HEK293 (cell line): ENCODE data around the gene CENPX.
A peak's percentile ranks its signal among the peaks of the same experiment; 100 is the strongest.

Experiments
- CTCF ChIA-PET: fragments of 350-600 bp; formaldehyde crosslinking; extraction: SDS; loops from one replicate; lab custom pipeline; 2021; ENCODE audit warnings: antibody characterized with exemption; lab: Yijun Ruan, JAX
- POLR2A ChIA-PET: fragments of 300-600 bp; formaldehyde crosslinking; extraction: SDS; loops from one replicate; lab custom pipeline; 2020; ENCODE audit warnings: antibody characterized with exemption, inconsistent platforms; lab: Yijun Ruan, JAX
- H3K27ac ChIP-seq: fragments of 200-500 bp; sonication (Bioruptor generic); 2 replicates; pipeline ENCODE4 v1.5.1; 2014; ENCODE audit warnings: low read depth, low read length, control low read depth, inconsistent platforms; ENCODE audit errors: extremely low read depth
- H3K36me3 ChIP-seq, 2 experiments: fragments of 200-500 bp in 1 of 2; sonication (Bioruptor generic) in 1 of 2; 1 replicate in 1 of 2; 2 replicates in 1 of 2; pipeline ENCODE4 v1.5.1; 2014 to 2017; ENCODE audit warnings: inconsistent platforms in 2 of 2, low read length in 2 of 2; ENCODE audit not compliant: control insufficient read depth in 2 of 2, insufficient read depth in 1 of 2
- H3K4me1 ChIP-seq: fragments of 200-500 bp; sonication (Bioruptor generic); 2 replicates; pipeline ENCODE4 v1.5.1; 2014; ENCODE audit warnings: mild to moderate bottlenecking, low read length, inconsistent platforms; ENCODE audit not compliant: control insufficient read depth, insufficient read depth
- H3K4me3 ChIP-seq: 2 replicates; pipeline ENCODE4 v1.5.1; 2011; ENCODE audit warnings: low read depth, mild to moderate bottlenecking, control low read depth, low read length, moderate library complexity
- H3K9me3 ChIP-seq: fragments of 200-500 bp; sonication (Bioruptor generic); 2 replicates; pipeline ENCODE4 v1.5.1; 2014; ENCODE audit warnings: low read depth, low read length, inconsistent platforms; ENCODE audit not compliant: control insufficient read depth, insufficient read depth
- GLIS1 ChIP-seq: fragments of 450-650 bp; formaldehyde crosslinking; IDR thresholded peaks from 2 replicates; pipeline ENCODE4 v1.5.1; 2016; ENCODE audit warnings: missing biosample characterization, missing genetic modification characterization
- OSR2 ChIP-seq: fragments of 450-650 bp; formaldehyde crosslinking; IDR thresholded peaks from 2 replicates; pipeline ENCODE4 v1.5.1; 2016; ENCODE audit warnings: missing biosample characterization, missing genetic modification characterization
- ZBTB26 ChIP-seq: fragments of 450-650 bp; formaldehyde crosslinking; optimal IDR thresholded peaks from 2 replicates; pipeline ENCODE3; 2016; ENCODE audit warnings: missing biosample characterization, mild to moderate bottlenecking, missing genetic modification characterization
- ZNF16 ChIP-seq: fragments of 450-650 bp; formaldehyde crosslinking; IDR thresholded peaks from 2 replicates; pipeline ENCODE4 v1.5.1; 2016; ENCODE audit warnings: low read depth, missing biosample characterization, missing genetic modification characterization
- ZNF335 ChIP-seq: fragments of 450-650 bp; formaldehyde crosslinking; conservative IDR thresholded peaks from 2 replicates; pipeline ENCODE4 v1.5.1; 2016; ENCODE audit warnings: missing biosample characterization, missing genetic modification characterization
- ZNF518A ChIP-seq: fragments of 450-650 bp; formaldehyde crosslinking; conservative IDR thresholded peaks from 2 replicates; pipeline ENCODE4 v1.5.1; 2016; ENCODE audit warnings: low read depth, missing biosample characterization, missing genetic modification characterization
- ZNF600 ChIP-seq: fragments of 450-650 bp; formaldehyde crosslinking; IDR thresholded peaks from 2 replicates; pipeline ENCODE4 v1.5.1; 2016; ENCODE audit warnings: missing biosample characterization, missing genetic modification characterization
- ZNF624 ChIP-seq: fragments of 450-650 bp; formaldehyde crosslinking; IDR thresholded peaks from 2 replicates; pipeline ENCODE4 v1.5.1; 2017; ENCODE audit warnings: missing biosample characterization, missing genetic modification characterization
- ZNF639 ChIP-seq: fragments of 450-650 bp; formaldehyde crosslinking; IDR thresholded peaks from 2 replicates; pipeline ENCODE4 v1.5.1; 2016; ENCODE audit warnings: missing biosample characterization, missing genetic modification characterization

Gene CENPX

GRCh38 chr17:82065193-82065637 is 42.5 kb upstream of the CENPX start (continued):
- TF ChIP-seq ZNF600 (tag by site-specific recombination) (no peak), ZBTB26 (tag by site-specific recombination) (peak; percentile 53), ZNF624 (tag by site-specific recombination) (no peak)

- TF ChIP-seq OSR2: no peak
- peak; percentile 8; the same call in 1 of the 2 replicates for TF ChIP-seq ZNF600 (tag by site-specific recombination)
- no peak for TF ChIP-seq GLIS1
- TF ChIP-seq ZNF16 (tag by site-specific recombination): no peak
- Histone ChIP-seq H3K9me3 (no peaks in the 10 kb centered on the region), H3K4me1 (peaks cover 7% of the 10 kb centered on the region; the same call in 1 of the 2 replicates), H3K27ac (peak overlapping the region; percentile 95), H3K4me3 (peak overlapping the region; percentile 83), H3K36me3 (peaks cover 3 to 50% of the 10 kb centered on the region in 2 experiments; a peak in 1 of 3 replicates)
- CTCF ChIA-PET: interaction anchor here (0.6 to 1.2 kb wide), 4 partner anchors 15 to 92 kb away, joined by 3 to 5 read pairs (median 3); partner anchors contain the start of gene DCXR
- POLR2A ChIA-PET: interaction anchor here (0.6 to 2.5 kb wide), 9 partner anchors 11 to 181 kb away, joined by 3 to 19 read pairs (median 4); partner anchors contain the start of genes DCXR and GPS1
These were observed 41.9 kb upstream of the CENPX start for GRCh38 chr17:82064433-82065192.

GRCh38 chr17:82063424-82064415 is 41.0 kb upstream of the CENPX start:
- CTCF ChIA-PET: interaction anchor here (0.6 to 1.2 kb wide), 3 partner anchors 14 to 109 kb away, joined by 3 to 5 read pairs (median 3); partner anchors contain the start of gene DCXR
- POLR2A ChIA-PET: interaction anchor here (0.6 to 2.5 kb wide), 9 partner anchors 10 to 181 kb away, joined by 3 to 19 read pairs (median 4); partner anchors contain the start of genes DCXR and GPS1
- Histone ChIP-seq H3K4me1 (peaks cover 7% of the 10 kb centered on the region; the same call in 1 of the 2 replicates), H3K9me3 (no peaks in the 10 kb centered on the region), H3K4me3 (no peak overlapping the region), H3K27ac (peak overlapping the region; percentile 95; the same call in 1 of the 2 replicates), H3K36me3 (peaks cover 3 to 59% of the 10 kb centered on the region in 2 experiments; a peak in 1 of 3 replicates)
- TF ChIP-seq ZNF639 (no peak), ZNF600 (tag by site-specific recombination) (no peak), ZNF335 (tag by site-specific recombination) (0 out of 2 replicates have a peak, but pooled peaks have one; percentile 4)

GRCh38 chr17:82062984-82063368 is 40.3 kb upstream of the CENPX start:
- no peak overlapping the region for H3K4me3 ChIP-seq
- no peak overlapping the region for H3K27ac ChIP-seq
- peaks cover 7% of the 10 kb centered on the region; the same call in 1 of the 2 replicates for H3K4me1 ChIP-seq
- H3K9me3 ChIP-seq: no peaks in the 10 kb centered on the region
- CTCF ChIA-PET: interaction anchor here (0.8 kb wide), 1 partner anchor 32 kb away, joined by 3 read pairs; no protein-coding TSS in a partner anchor
- peaks cover 3 to 67% of the 10 kb centered on the region in 2 experiments; a peak in 1 of 3 replicates for H3K36me3 ChIP-seq
- no peak for TF ChIP-seq ZNF518A
- peak; percentile 56 for TF ChIP-seq ZNF335 (tag by site-specific recombination)
- TF ChIP-seq, all 188 proteins: peak for 1
- POLR2A ChIA-PET: interaction anchor here (1.2 to 14.2 kb wide), 3 partner anchors 25 to 33 kb away, joined by 3 to 96 read pairs (median 4); partner anchors contain the start of gene DCXR
